WTC11 (cell line): Measurements from ENCODE around the gene SLC27A2.

Experiments
- RELA ChIP-seq: sonication (generic); formaldehyde crosslinking; IDR thresholded peaks from 2 replicates; pipeline ENCODE4 v1.8.1; 2022; ENCODE audit warnings: missing genetic modification reagents, mild to moderate bottlenecking, borderline replicate concordance
- TF ChIP-seq, protein P1 (sequence below): fragments of 200-600 bp; IDR thresholded peaks from 2 replicates; pipeline ENCODE4 v1.8.0; 2022; ENCODE audit warnings: antibody characterized with exemption

DNA sequence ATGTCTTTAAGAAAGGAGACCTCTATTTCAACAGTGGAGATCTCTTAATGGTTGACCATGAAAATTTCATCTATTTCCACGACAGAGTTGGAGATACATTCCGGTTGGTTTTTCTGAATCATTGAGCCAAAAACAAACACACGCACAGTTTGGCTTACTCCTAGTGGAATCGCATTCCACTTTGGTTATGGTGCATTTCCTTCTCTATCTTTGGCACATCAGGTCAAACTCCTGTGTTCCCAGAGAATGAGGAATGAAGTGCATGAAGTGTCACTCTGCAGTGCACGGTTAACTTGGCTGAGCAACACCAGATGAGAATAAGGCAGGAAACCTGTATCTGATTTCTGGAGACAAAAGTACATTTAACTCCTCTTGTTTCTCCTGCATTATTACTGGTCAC lies 45.1 kb downstream of the SLC27A2 start:
- TF ChIP-seq, protein P1, sequence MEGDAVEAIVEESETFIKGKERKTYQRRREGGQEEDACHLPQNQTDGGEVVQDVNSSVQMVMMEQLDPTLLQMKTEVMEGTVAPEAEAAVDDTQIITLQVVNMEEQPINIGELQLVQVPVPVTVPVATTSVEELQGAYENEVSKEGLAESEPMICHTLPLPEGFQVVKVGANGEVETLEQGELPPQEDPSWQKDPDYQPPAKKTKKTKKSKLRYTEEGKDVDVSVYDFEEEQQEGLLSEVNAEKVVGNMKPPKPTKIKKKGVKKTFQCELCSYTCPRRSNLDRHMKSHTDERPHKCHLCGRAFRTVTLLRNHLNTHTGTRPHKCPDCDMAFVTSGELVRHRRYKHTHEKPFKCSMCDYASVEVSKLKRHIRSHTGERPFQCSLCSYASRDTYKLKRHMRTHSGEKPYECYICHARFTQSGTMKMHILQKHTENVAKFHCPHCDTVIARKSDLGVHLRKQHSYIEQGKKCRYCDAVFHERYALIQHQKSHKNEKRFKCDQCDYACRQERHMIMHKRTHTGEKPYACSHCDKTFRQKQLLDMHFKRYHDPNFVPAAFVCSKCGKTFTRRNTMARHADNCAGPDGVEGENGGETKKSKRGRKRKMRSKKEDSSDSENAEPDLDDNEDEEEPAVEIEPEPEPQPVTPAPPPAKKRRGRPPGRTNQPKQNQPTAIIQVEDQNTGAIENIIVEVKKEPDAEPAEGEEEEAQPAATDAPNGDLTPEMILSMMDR: no peak
- no peak for TF ChIP-seq RELA (CRISPR knock-in tag)
